Measurements from ENCODE around the gene SPANXC.

The SPANXC gene

GRCh38 chrX:141201962-141202361, 40.4 kb downstream of the SPANXC start:
- Histone ChIP-seq H3K79me2 (ENCODE audit: insufficient read depth, low read length) (no peaks in the 10 kb centered on the region), H3K4me2 (ENCODE audit: low read depth, low read length, poor library complexity, severe bottlenecking) (no peak overlapping the region), H3K9ac (ENCODE audit: low read length) (no peak overlapping the region), H3K27ac (ENCODE audit: low read depth, low read length) (no peak overlapping the region), H3K4me3 (ENCODE audit: insufficient read depth, low read length, poor library complexity, severe bottlenecking) (no peak overlapping the region), H2AFZ (ENCODE audit: low read depth, low read length, severe bottlenecking) (no peak overlapping the region), H3K9me2 (replicated peaks; ENCODE audit: insufficient read depth, low read length) (no peaks in the 10 kb centered on the region), H3K27me3 (ENCODE audit: low read length) (no peaks in the 10 kb centered on the region), H4K20me1 (ENCODE audit: low read depth, low read length) (no peaks in the 10 kb centered on the region), H3K36me3 (ENCODE audit: low read length) (no peaks in the 10 kb centered on the region), H3F3A (ENCODE audit: insufficient read depth) (no peaks in the 10 kb centered on the region), H3K9me3 (ENCODE audit: insufficient read depth, low read length) (no peaks in the 10 kb centered on the region)
- no peak for TF ChIP-seq EZH2phosphoT487 (conservative IDR thresholded peaks at IDR 0.05; ENCODE audit: low read length)
- no peak for TF ChIP-seq CTCF (IDR thresholded peaks at IDR 0.05; ENCODE audit: insufficient read depth, low read length, poor library complexity, severe bottlenecking)
